HG03378 (cell line): Measurements from ENCODE around the gene PI4KB.
"Not testable (repeated sequence)": the region's sequence is repeated elsewhere in the genome, so short reads cannot be mapped to it uniquely, and the experiment has no call there.

ENCODE experiments used
- ATAC-seq: cut with Tn5 transposase; IDR thresholded peaks from one replicate; pipeline ENCODE4 v1.9.1; 2021; ENCODE audit warnings: mild to moderate bottlenecking, moderate library complexity; ENCODE audit not compliant: unreplicated experiment

PI4KB gene

DNA sequence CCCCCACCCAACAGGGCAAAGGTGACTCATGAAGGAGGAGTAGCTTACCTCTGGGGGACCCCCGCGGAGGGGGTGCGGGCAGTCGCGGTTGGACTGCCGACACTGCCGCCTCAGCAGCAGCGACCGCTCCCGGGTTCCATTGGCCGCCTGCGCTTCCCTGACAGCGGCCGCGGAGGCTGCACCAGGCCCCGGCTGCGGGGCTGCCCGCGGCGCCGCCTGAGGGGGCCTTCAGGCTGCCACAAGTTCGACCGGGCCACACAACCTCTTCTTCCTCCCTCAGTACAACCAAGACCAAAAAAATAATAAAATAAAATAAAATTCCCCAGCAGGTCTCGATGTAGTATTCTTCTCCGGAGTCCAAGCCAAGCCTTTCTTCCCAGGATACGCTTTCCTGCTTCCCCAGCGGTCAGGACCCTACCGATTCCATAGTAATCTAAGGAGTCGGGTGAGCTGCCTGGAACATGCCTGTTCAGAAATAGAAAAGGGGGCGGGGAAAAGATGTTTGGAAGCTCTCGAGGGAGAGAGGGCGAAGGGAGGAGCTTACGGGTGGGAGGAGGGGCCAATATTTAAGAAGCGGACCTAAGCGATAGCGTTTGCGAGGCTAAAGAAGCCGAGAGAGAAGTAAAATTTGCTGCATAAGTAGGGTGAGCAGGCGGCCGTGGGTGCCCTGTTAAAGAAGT lies at the start of gene PI4KB:
PI4KB (minus strand) TSS at position 194 of the 680 bp plus-strand sequence. CDS start 10,935 bp downstream, outside the sequence.
- ATAC-seq, result peak; percentile 67

GRCh38 chr1:151373196-151373595 lies 46.0 kb upstream of the PI4KB start:
- ATAC-seq, result no peak

- no peak for ATAC-seq
Measured at GRCh38 chr1:151372058-151372934, 45.1 kb upstream of the PI4KB start, which contains the start of gene SELENBP1. SELENBP1 (minus strand) TSS chr1:151372705; CDS start chr1:151372641, 64 bp downstream.

DNA sequence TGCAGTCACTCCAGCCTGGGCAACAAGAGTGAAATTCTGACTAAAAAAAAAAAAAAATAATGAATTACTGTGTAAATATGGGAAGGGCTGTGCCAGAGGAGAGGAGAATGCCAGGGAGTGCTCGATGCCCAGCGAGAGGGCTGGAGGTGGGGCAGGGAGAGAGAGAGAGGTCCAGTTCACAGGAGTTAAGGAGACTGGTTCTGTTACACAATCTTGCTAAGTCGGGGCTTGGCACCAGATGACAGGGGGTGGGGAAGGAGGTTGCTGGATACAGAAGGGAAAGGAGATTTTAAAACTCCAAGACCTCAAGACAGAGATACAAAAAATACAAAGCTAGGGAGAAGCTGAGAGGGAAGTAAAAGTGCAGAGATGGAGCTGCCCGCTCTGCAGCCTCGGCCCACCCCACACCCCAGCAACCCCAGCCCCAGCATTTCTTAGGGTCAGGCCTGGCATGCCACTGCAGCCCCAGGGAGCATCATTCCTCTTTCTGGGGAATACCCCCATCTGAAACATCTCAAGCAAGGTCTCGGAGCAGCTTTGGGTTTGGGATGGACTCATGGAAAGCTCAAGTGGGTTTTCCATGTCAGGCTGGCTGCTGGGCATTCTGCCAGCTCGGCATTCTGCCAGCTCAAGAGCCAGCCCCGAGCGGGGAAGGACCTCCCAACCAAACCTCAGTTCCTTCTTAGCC lies 44.3 kb upstream of the PI4KB start:
- ATAC-seq, result no peak

GRCh38 chr1:151370211-151370911 lies 43.1 kb upstream of the PI4KB start:
- ATAC-seq, result no peak

DNA sequence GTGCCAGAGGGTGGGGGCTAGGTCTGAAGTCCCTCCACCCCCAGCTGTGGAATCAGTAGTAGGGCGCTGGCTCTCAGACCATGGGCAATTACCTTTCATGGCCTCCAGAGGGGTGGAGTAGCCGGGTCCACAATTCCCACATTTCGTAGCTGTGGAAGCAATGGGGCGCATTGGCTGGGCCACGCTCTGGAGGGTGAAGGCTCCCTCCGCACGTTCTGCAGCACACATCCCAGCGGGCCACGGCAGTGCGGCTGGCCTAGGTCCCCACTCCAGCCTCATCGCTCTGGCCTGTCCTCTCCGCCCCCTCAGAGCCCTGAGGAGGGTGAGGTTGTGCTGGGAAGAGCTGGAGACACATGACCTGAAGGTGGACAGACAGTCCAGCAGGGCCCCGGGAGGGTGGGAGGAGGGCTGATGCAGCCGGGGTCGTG lies 42.4 kb upstream of the PI4KB start:
- ATAC-seq, result no peak

- no peak for ATAC-seq
Measured at GRCh38 chr1:151369302-151369610, 42.0 kb upstream of the PI4KB start.

- no peak for ATAC-seq
Measured at GRCh38 chr1:151368393-151369301, 41.4 kb upstream of the PI4KB start.

DNA sequence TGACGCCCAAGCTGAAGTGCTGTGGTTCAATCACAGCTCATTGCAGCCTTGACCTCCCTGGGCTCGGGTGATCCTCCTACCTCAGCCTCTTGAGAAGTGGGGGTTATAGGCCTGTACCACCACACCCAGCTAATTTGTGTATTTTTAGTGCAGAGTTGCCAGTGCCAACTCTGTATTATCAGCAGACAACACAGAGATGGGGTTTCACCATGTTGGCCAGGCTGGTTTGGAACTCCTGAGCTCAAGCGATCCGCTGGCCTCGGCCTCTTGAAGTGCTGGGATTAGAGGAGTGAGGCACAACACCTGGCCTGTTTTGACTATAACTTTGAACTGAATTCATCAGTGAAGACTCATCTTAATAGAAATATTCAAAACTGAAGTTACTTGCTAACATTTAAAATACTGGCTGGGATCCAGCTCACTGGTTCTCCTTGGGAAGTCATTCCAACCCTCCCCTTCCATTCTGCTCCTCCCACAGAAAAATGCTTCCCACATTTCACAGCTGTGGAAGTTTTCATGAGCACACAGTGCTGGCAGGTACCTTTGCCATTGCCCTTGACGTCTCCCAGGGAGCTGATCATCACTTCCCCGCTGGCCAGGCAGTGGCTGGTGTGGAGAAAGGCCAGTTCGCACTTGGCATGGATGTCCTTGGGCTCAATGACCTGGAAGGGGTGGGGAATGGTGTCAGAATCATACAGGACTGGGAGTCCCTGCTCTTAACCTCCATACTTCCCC lies 40.6 kb upstream of the PI4KB start:
- ATAC-seq, result no peak

DNA sequence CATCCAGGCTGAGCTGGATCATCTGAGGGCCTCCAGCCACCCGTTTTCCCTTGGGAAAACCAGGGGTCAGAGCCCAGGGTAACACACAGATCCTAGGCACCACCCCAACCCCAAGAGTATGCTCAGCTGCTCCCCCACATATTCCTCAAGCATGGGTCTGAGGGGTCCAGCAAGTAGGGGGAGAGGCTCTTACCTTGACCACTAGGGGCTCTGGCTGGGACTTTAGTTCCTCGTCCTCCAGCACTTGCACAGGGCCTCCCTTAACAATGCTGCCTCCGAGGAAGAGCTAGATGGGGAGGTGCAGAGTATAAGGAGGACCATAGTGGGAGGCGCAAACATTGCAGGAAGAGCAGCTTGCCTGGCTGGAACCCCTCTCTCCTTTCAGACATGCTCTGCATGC lies 37.8 kb upstream of the PI4KB start:
- no peak for ATAC-seq

DNA sequence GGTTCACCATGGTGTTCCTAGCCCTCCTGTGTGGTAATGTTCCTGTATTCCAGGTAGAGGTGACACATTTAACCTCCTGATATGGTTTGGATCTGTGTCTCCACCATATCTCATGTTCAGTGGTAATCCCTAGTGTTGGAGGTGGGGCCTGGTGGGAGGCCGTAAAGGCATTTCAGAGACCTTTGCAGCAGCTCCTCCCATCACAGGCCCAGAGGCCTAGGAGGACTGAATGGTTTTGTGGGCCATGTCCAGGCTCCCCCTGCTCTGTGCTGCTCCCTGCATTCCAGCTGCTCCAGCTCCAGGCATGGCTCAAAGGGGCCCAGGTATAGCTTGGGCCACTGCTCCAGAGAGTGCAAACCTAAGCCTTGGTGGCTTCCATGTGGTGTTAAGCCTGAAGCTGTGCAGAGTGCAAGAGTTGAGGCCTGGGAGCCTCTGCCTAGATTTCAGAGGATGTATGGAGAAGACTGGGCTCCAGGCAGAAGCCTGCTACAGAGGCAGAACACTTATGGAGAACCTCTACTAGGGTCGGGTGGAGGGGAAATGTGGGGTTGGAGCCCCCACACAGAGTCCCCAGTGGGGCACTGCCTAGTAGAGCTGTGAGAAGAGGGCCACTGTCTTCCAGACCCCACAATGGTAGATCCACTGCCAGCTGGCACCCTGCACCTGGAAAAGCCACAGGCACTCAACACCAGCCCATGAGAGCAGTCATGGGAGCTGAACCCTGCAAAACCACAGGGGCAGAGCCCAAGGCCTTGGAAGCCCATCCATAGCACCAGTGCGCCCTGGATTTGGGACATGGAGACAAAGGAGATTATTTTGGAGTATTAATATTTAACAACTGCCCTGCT lies 35.3 kb upstream of the PI4KB start:
- no peak for ATAC-seq

DNA sequence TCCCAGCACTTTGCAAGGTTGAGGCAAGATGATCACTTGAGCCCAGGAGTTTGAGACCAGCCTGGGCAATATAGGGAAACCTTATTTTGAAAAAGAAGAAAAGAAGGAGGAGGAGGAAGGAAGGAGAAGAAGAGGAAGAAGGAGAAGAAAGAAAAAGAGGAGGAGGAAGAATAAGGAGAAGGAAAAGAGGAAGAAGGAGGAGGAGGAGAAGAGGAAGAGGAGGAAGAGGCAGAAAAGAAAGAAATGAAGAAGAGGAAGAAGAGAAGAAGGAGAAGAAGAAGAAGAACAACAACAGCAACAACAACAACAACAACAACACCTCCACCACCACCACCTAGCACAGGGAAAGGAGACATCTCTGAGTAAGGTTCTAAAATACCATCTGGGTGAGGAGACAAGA lies 34.7 kb upstream of the PI4KB start:
- ATAC-seq, result no peak

GRCh38 chr1:151356696-151357095 lies 29.5 kb upstream of the PI4KB start:
- no peak for ATAC-seq

DNA sequence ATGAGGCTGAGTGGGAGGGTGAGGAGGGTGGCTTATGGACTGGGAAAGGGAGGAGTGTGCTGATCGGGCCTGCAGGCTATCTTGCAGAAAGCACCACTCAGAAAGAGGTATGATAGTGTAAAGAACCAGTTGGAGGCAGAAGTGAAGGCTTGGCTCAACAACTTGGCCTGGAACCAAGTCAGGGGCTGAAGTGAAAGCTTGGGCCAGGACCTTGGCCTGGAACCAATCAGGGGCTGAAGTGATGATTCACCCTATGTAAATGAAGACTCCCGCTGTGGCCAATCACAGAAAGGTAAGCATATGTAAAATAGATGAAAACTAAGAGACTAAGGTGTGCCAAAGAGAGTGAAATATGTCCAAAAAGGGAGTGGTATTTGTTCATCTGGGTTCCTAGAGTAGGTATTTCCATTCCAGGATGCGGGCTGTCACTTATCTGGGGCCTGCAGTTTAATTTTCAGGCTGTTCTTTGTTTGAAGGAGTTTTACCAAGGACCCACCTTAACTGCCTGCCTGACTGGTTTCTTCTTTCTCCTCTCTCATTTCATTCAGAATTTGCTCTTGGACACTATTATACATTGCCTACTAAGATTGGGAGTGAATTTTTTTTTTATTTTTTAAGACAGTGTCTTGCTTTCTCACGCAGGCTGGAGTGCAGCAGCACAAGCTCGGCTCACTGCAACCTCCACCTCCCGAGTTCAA lies 25.0 kb upstream of the PI4KB start:
- no peak for ATAC-seq

DNA sequence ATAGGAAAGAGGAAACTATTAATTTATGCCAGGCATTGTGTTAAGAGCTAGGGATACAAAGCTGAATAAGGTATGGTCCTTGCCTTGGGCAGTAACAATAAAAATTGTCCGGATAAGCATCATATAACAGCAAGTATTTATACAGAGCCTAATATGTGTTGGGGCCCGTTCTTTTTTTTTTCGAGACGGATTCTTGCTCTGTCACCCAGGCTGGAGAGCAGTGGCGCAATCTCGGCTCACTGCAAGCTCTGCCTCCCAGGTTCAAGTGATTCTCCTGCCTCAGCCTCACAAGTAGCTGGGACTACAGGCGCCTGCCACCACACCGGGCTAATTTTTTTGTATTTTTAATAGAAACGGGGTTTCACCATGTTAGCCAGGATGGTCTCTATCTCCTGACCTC lies 23.1 kb upstream of the PI4KB start:
- not testable (repeated sequence) for ATAC-seq

GRCh38 chr1:151347523-151348246 lies 20.5 kb upstream of the PI4KB start:
- ATAC-seq, result no peak
